ENCODE measurements around the gene LMX1B. TPM values are rescaled to one million over a fixed set of nuclear protein-coding genes. Genes with fewer than 3 reads are reported as not detected.

The LMX1B gene
- total RNA-seq, 1 experiment from 2014 or later, result not detected

GRCh38 chr9:126735482-126735881 lies 121.8 kb downstream of the LMX1B start:
- H3K27ac Mint-ChIP-seq (ENCODE audit: unreplicated experiment), result no peak overlapping the region
- TF ChIP-seq CTCF (IDR thresholded peaks at IDR 0.05; ENCODE audit: unreplicated experiment), result no peak
- H3K4me1 Mint-ChIP-seq (ENCODE audit: low read depth, unreplicated experiment), result no peaks in the 10 kb centered on the region
- intact Hi-C loops (cut with micrococcal nuclease; ENCODE audit: unreplicated experiment), result no loop called here
- peaks cover 8% of the 10 kb centered on the region for H3K9me3 Mint-ChIP-seq (ENCODE audit: low read depth, unreplicated experiment)
- H3K27me3 Mint-ChIP-seq (ENCODE audit: unreplicated experiment), result peaks cover 62% of the 10 kb centered on the region
- DNase-seq, result no peak
- CTCF ChIA-PET, result no interaction called here
- no peak overlapping the region for H3K4me3 Mint-ChIP-seq (ENCODE audit: low read depth, unreplicated experiment)
- H3K36me3 Mint-ChIP-seq (ENCODE audit: insufficient read depth, unreplicated experiment), result no peaks in the 10 kb centered on the region
- BruUV-seq (replicated peaks), result no TSS peak

- BruUV-seq (replicated peaks), result no TSS peak
- no peak overlapping the region for H3K27ac Mint-ChIP-seq (ENCODE audit: unreplicated experiment)
- no peak for TF ChIP-seq CTCF (IDR thresholded peaks at IDR 0.05; ENCODE audit: unreplicated experiment)
- H3K9me3 Mint-ChIP-seq (ENCODE audit: low read depth, unreplicated experiment), result peaks cover 8% of the 10 kb centered on the region
- no peak overlapping the region for H3K4me3 Mint-ChIP-seq (ENCODE audit: low read depth, unreplicated experiment)
- no peak for DNase-seq
- CTCF ChIA-PET, result no interaction called here
- H3K27me3 Mint-ChIP-seq (ENCODE audit: unreplicated experiment), result peaks cover 76% of the 10 kb centered on the region
- intact Hi-C loops (cut with micrococcal nuclease; ENCODE audit: unreplicated experiment), result no loop called here
- H3K36me3 Mint-ChIP-seq (ENCODE audit: insufficient read depth, unreplicated experiment), result no peaks in the 10 kb centered on the region
- H3K4me1 Mint-ChIP-seq (ENCODE audit: low read depth, unreplicated experiment), result no peaks in the 10 kb centered on the region
Observed at GRCh38 chr9:126738553-126738952, 124.8 kb downstream of the LMX1B start.

- peaks cover 3% of the 10 kb centered on the region for H3K9me3 Mint-ChIP-seq (ENCODE audit: low read depth, unreplicated experiment)
- TF ChIP-seq CTCF (IDR thresholded peaks at IDR 0.05; ENCODE audit: unreplicated experiment), result no peak
- H3K4me3 Mint-ChIP-seq (ENCODE audit: low read depth, unreplicated experiment), result no peak overlapping the region
- intact Hi-C loops (cut with micrococcal nuclease; ENCODE audit: unreplicated experiment), result no loop called here
- CTCF ChIA-PET, result no interaction called here
- H3K27me3 Mint-ChIP-seq (ENCODE audit: unreplicated experiment), result peaks cover 97% of the 10 kb centered on the region
- no peak for DNase-seq
- H3K4me1 Mint-ChIP-seq (ENCODE audit: low read depth, unreplicated experiment), result no peaks in the 10 kb centered on the region
- BruUV-seq (replicated peaks), result no TSS peak
- H3K27ac Mint-ChIP-seq (ENCODE audit: unreplicated experiment), result no peak overlapping the region
- H3K36me3 Mint-ChIP-seq (ENCODE audit: insufficient read depth, unreplicated experiment), result no peaks in the 10 kb centered on the region
Observed at GRCh38 chr9:126743041-126743440, 129.3 kb downstream of the LMX1B start.

DNA sequence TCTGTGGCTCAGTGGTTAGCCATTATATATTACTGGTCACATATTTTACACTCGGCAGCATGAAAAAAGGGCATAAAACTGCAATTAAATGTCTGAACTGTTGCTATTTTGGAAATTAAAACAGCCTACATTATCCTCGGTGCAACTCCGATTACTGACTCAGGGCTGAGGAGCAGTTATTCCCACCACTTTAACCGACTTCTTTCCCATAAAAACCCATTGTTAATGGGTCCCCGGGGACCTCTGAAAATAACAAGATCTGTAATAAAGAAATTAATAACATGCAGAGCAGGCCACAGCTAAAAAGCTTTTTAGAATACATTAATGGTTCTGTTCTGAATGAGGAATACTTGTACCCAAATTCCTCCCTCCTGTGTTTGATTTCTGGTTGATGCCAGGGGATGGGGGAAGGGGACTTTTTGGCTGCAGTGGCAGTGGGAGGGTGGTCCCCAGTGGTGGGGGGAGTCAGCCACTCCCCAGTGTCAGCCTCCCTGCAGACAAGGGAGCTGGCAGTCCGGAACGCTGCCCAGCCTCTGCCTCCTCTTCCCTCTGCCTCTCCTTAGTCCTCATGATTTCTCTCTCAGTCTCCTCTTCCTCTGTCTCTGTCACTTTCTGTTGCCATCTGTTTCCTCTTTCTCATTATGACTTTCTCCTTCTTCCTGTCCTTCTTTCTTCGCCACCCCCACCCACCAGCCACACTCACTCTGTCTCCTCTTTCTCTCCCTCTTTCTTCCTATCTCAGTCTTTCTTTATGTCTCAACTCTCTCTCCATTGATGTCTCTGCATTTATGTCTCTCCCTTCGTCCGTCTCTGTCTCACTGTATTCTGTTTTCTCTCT lies 132.1 kb downstream of the LMX1B start:
- Mint-ChIP-seq H3K4me3 (ENCODE audit: low read depth, unreplicated experiment) (no peak overlapping the region), H3K9me3 (ENCODE audit: low read depth, unreplicated experiment) (no peaks in the 10 kb centered on the region), H3K4me1 (ENCODE audit: low read depth, unreplicated experiment) (no peaks in the 10 kb centered on the region), H3K27me3 (ENCODE audit: unreplicated experiment) (peaks cover 97% of the 10 kb centered on the region), H3K36me3 (ENCODE audit: insufficient read depth, unreplicated experiment) (no peaks in the 10 kb centered on the region), H3K27ac (ENCODE audit: unreplicated experiment) (no peak overlapping the region)
- DNase-seq, result no peak
- intact Hi-C loops (cut with micrococcal nuclease; ENCODE audit: unreplicated experiment), result no loop called here
- no TSS peak for BruUV-seq (replicated peaks)
- no peak for TF ChIP-seq CTCF (IDR thresholded peaks at IDR 0.05; ENCODE audit: unreplicated experiment)
- CTCF ChIA-PET, result interaction anchor here (0.6 to 0.7 kb wide), 2 partner anchors 69 to 75 kb away, joined by 8 to 11 read pairs; no protein-coding TSS in a partner anchor

Other genes starting within 250 kb of the LMX1B start
- gene ZBTB43, start 191.1 kb downstream of the LMX1B start, total RNA-seq (2022), result 11.9 and 13.6 TPM in 2 replicates
- gene ZBTB34, start 246.7 kb downstream of the LMX1B start, total RNA-seq (2022), result 6.7 TPM in 2 replicates

Measured in Calu3 (cell line).